Measurements from ENCODE around the gene ACTL10.
A peak's percentile ranks its signal among the peaks of the same experiment; 100 is the strongest.

ACTL10 gene

GRCh38 chr20:33677991-33678702 lies 11.4 kb downstream of the ACTL10 start:
- in situ Hi-C loops (cut with HindIII; ENCODE audit: low pct_unique_long_range_greater_than_20kb, low sequenced_read_pairs), result no loop called here
- TF ChIP-seq JUND (IDR thresholded peaks at IDR 0.05; ENCODE audit: low read depth), result no peak
- no peak for DNase-seq (ENCODE audit: low read depth in 1 of 2, low spot score in 1 of 2)

GRCh38 chr20:33679758-33680485 lies 13.2 kb downstream of the ACTL10 start:
- DNase-seq (ENCODE audit: low read depth in 1 of 2, low spot score in 1 of 2), result no peak
- in situ Hi-C loops (cut with HindIII; ENCODE audit: low pct_unique_long_range_greater_than_20kb, low sequenced_read_pairs), result no loop called here
- TF ChIP-seq JUND (IDR thresholded peaks at IDR 0.05; ENCODE audit: low read depth), result no peak

GRCh38 chr20:33680686-33681085 lies 13.9 kb downstream of the ACTL10 start:
- in situ Hi-C loops (cut with HindIII; ENCODE audit: low pct_unique_long_range_greater_than_20kb, low sequenced_read_pairs), result no loop called here
- no peak for DNase-seq (ENCODE audit: low read depth in 1 of 2, low spot score in 1 of 2)
- no peak for TF ChIP-seq JUND (IDR thresholded peaks at IDR 0.05; ENCODE audit: low read depth)

- in situ Hi-C loops (cut with HindIII; ENCODE audit: low pct_unique_long_range_greater_than_20kb, low sequenced_read_pairs), result no loop called here
- DNase-seq (ENCODE audit: low read depth in 1 of 2, low spot score in 1 of 2), result no peak
- TF ChIP-seq JUND (IDR thresholded peaks at IDR 0.05; ENCODE audit: low read depth), result no peak
Observed at GRCh38 chr20:33681288-33681687, 14.5 kb downstream of the ACTL10 start.

- in situ Hi-C loops (cut with HindIII; ENCODE audit: low pct_unique_long_range_greater_than_20kb, low sequenced_read_pairs), result no loop called here
- TF ChIP-seq JUND (IDR thresholded peaks at IDR 0.05; ENCODE audit: low read depth), result no peak
- DNase-seq (ENCODE audit: low read depth in 1 of 2, low spot score in 1 of 2), result no peak
Observed at GRCh38 chr20:33681728-33682353, 15.1 kb downstream of the ACTL10 start.

- in situ Hi-C loops (cut with HindIII; ENCODE audit: low pct_unique_long_range_greater_than_20kb, low sequenced_read_pairs), result no loop called here
- no peak for TF ChIP-seq JUND (IDR thresholded peaks at IDR 0.05; ENCODE audit: low read depth)
- DNase-seq (ENCODE audit: low read depth in 1 of 2, low spot score in 1 of 2), result no peak
Observed at GRCh38 chr20:33684533-33685327, 18.0 kb downstream of the ACTL10 start.

- TF ChIP-seq JUND (IDR thresholded peaks at IDR 0.05; ENCODE audit: low read depth), result no peak
- in situ Hi-C loops (cut with HindIII; ENCODE audit: low pct_unique_long_range_greater_than_20kb, low sequenced_read_pairs), result no loop called here
- DNase-seq (ENCODE audit: low read depth in 1 of 2, low spot score in 1 of 2), result peak in 1 of 2 experiments; percentile 63
Observed at GRCh38 chr20:33685328-33686099, 18.8 kb downstream of the ACTL10 start.

GRCh38 chr20:33686100-33686983 lies 19.6 kb downstream of the ACTL10 start, which contains the start of gene E2F1:
TSS of gene E2F1 (minus strand) at chr20:33686385. CDS start at chr20:33686264, 121 bp downstream.
- DNase-seq (ENCODE audit: low read depth in 1 of 2, low spot score in 1 of 2), result peak; percentile 98 to 100
- in situ Hi-C loops (cut with HindIII; ENCODE audit: low pct_unique_long_range_greater_than_20kb, low sequenced_read_pairs), result no loop called here
- no peak for TF ChIP-seq JUND (IDR thresholded peaks at IDR 0.05; ENCODE audit: low read depth)

GRCh38 chr20:33686984-33687366 lies 20.2 kb downstream of the ACTL10 start:
- no peak for DNase-seq (ENCODE audit: low read depth in 1 of 2, low spot score in 1 of 2)
- no peak for TF ChIP-seq JUND (IDR thresholded peaks at IDR 0.05; ENCODE audit: low read depth)
- in situ Hi-C loops (cut with HindIII; ENCODE audit: low pct_unique_long_range_greater_than_20kb, low sequenced_read_pairs), result no loop called here

- no peak for TF ChIP-seq JUND (IDR thresholded peaks at IDR 0.05; ENCODE audit: low read depth)
- in situ Hi-C loops (cut with HindIII; ENCODE audit: low pct_unique_long_range_greater_than_20kb, low sequenced_read_pairs), result no loop called here
- DNase-seq (ENCODE audit: low read depth in 1 of 2, low spot score in 1 of 2), result no peak
Observed at GRCh38 chr20:33687370-33687915, 20.7 kb downstream of the ACTL10 start.
